HG02973 (cell line): ENCODE measurements around the gene CRYBG1.

Experiments
- ATAC-seq: cut with Tn5 transposase; IDR thresholded peaks from one replicate; pipeline ENCODE4 v1.9.1; 2021; ENCODE audit warnings: moderate library complexity; ENCODE audit not compliant: unreplicated experiment

The CRYBG1 gene

GRCh38 chr6:106360410-106360988, at the start of gene CRYBG1:
Gene CRYBG1, plus strand, starts transcription at chr6:106360717. Its CDS starts 192 bp downstream, at chr6:106360909.
- ATAC-seq, result peak; percentile 89

- ATAC-seq, result no peak
Observed at GRCh38 chr6:106315765-106316374, 44.6 kb upstream of the CRYBG1 start.

DNA sequence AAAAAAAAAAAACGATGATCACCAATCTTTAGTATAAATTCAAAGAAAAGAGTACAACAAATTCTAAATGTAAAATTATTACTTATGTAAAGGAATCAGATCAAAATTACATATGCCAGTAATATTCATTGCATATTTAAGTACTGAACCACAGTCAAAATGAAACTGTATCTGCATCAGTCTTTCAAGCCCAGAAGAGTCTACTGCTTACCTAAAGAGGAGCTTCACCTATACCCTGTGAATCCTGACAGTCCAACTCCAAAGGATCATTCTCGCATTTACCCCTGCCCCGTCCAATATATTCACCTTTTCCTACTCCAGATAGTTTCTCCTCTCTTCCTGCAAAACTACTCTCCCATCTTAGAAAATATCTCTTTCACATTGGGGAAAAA, 44.1 kb upstream of the CRYBG1 start:
- ATAC-seq, result no peak

GRCh38 chr6:106318061-106318460, 42.5 kb upstream of the CRYBG1 start:
- ATAC-seq, result no peak

DNA sequence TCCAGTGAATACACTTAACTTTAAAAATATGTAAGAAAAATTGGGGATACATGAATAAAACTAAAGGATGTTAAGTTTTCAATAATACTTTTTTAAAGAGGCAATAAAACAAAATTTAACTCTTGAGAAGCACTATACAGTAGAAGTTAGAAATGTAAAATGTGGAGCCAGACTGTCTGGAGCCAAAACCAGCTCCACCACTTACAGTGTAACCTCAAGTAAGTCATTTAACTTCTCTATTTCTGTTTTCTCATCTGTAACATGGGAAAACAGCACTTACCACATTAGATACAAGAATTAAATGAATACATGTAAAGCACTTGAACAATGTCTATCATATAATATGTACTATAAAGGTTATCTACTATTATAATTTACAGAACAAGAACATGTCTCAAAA, 41.7 kb upstream of the CRYBG1 start:
- ATAC-seq, result no peak

GRCh38 chr6:106321940-106322339, 38.6 kb upstream of the CRYBG1 start:
- no peak for ATAC-seq

GRCh38 chr6:106324726-106325335, 35.7 kb upstream of the CRYBG1 start:
- no peak for ATAC-seq

DNA sequence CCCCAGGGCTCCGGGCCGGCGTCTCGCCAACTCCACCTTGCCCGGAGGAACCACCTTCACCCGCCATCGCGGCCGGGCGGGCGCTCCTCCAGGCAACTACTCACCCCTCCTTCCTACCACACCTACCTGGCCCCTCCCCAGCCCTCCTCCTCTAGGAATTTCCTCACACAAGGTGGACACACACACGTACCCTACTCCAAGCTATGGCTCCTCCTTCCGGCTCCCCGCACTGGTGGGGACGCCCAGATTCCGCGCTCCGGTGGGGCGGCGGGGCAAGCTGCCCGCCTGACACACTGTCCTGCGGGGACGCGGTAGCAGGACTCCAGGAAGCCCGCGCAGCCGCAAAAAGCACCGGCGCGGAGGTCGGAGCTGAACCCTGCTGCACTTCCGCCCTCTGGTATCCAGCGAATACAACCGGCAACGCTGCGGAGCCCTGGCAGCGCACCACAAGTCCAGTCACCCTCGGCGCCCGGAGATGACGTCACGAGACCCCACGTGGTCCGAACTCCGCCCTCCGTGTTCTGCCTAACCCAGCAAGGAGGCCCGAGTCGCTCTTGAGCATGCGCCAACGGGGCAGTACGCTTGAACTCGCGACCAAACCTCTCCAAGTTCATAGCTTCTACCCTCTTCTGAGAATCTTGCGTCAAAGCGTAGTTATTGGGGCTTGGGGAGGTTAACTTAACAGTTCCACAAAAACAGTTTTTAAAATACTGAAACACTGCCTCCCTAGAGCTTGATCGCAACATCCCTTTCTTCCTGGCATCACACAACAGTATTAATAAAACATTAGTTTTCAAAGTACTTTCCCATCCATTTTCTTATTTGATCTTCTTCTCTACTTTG, 35.0 kb upstream of the CRYBG1 start, which contains the start of gene ATG5:
TSS of gene ATG5 (minus strand) at position 425 of the 843 bp plus-strand sequence. CDS start 9,552 bp downstream, outside the sequence.
- ATAC-seq, result peak; percentile 89

- no peak for ATAC-seq
Observed at GRCh38 chr6:106334646-106335448, 25.7 kb upstream of the CRYBG1 start.

- ATAC-seq, result no peak
Observed at GRCh38 chr6:106339334-106340029, 21.0 kb upstream of the CRYBG1 start.

DNA sequence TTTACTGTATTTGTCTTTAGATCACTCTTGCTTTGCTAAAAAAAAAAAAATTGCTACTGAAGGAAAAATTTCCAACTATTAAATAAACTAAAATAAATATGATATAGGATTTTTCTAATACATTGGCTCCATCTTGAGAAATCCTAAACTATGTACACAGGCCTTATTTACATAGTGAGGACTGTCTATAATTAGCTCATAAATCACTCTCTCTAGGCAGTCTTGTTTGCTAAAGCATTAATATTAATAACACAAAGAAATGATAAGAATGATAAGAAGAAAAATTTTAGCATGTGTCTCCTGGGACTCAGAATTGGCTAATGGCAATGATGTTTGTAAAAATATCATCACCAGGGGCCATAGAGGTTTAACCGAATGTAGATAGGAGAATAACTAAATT, 13.3 kb upstream of the CRYBG1 start:
- no peak for ATAC-seq

- ATAC-seq, result no peak
Observed at GRCh38 chr6:106356378-106356777, 4.1 kb upstream of the CRYBG1 start.

DNA sequence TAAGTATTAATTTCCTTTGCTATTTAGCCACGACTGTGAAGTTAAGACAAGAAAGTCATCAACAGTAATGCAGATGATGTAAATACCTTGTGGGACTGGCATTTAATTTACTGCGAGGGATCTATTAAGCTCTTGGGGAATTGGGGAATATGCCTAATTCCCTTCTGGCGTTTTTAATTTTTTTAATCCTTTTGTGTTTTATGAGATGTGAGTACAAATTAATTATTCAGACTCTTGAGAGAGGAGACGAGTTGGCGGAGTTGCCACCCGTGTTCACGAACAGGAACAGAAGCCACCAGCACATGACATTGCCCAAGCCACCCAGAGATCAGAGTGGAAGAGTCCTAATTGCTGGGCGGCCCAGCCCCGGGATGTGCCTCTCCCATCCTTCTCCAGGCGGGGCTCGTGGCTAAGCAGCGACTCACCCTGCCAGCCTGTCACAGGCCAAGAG, 533 bp upstream of the CRYBG1 start:
- ATAC-seq, result no peak

GRCh38 chr6:106360989-106361430, 493 bp downstream of the CRYBG1 start:
- ATAC-seq, result peak; percentile 27

DNA sequence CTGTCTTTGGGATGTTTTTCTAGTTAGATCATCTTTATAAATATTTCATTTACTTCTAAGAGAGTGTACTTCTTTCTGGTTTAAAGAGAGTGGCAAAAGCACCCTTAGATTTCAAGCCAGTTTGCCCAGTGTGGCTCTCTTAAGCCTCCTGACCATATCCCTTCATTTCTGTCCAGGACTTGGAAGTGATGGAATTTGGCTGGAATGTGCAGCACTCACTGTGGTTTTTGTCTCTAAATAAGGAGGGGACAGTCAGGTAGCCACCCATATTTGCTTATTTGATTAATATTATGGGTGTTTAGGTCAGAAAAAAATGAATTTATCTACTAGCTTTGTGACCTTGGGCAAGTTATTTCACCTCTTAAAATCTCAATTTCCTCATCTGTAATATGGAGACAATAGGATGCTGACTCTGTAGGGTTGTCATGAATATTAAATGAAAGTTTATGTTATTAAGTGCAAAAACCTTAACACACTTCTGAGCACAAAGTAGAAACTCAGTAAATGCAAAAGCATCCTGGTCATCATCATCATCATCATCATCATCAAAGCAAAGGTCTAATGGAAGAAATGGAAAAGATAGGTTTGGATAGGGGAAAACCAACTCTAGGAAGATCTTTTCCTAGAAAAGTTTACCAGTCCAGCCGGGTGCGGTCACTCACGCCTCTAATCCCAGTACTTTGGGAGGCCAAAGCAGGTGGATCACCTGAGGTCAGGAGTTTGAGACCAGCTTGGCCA, 3.1 kb downstream of the CRYBG1 start:
- ATAC-seq, result no peak

DNA sequence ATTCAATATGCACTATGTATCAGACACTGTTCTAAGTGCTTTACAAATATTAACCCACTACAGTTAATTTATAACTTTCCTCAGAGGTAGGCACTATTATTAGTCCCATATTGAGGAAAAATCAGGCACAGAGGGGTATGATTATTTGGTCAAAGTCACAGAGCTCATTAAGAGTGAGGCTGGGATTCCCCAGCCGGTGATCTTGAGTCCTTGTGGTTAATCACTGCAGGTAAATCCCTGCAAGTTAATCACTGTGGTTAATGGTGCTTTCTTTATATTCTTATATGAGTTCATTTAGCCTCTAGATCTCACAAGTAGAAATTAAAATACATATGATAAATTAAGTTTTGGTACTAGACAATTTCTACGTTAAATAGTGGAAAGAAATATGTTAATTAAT, 9.2 kb downstream of the CRYBG1 start:
- no peak for ATAC-seq

DNA sequence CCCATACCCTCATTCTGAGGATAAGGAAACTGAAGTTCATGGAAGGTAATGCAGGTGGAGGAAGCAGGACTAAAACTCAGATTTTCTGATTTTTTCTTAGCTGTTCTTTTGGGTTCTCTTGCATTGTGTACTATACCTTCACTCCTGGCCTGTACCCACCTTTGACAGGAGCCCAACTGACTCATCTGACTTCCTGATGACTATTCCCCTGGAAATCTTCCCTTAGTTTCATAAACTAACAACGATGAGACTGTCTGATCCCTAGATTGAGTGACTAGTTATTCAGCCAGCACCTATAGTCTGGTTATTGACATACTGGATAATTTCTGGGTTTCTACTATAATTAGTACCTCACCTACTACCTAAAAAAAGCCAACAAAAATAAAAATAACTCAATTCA, 10.1 kb downstream of the CRYBG1 start:
- no peak for ATAC-seq

- no peak for ATAC-seq
Observed at GRCh38 chr6:106372838-106373501, 12.5 kb downstream of the CRYBG1 start.
